ENCODE data around the gene NOX5. TPM values are rescaled to one million over a fixed set of nuclear protein-coding genes. Genes with fewer than 3 reads are reported as not detected.

NOX5 gene, protein sequence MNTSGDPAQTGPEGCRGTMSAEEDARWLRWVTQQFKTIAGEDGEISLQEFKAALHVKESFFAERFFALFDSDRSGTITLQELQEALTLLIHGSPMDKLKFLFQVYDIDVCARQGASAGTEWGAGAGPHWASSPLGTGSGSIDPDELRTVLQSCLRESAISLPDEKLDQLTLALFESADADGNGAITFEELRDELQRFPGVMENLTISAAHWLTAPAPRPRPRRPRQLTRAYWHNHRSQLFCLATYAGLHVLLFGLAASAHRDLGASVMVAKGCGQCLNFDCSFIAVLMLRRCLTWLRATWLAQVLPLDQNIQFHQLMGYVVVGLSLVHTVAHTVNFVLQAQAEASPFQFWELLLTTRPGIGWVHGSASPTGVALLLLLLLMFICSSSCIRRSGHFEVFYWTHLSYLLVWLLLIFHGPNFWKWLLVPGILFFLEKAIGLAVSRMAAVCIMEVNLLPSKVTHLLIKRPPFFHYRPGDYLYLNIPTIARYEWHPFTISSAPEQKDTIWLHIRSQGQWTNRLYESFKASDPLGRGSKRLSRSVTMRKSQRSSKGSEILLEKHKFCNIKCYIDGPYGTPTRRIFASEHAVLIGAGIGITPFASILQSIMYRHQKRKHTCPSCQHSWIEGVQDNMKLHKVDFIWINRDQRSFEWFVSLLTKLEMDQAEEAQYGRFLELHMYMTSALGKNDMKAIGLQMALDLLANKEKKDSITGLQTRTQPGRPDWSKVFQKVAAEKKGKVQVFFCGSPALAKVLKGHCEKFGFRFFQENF
- 0.07 TPM in 1 of 2 replicates, not detected in the other for total RNA-seq

GRCh38 chr15:69014454-69014853 lies at the start of gene NOX5:
TSS of gene NOX5 (plus strand) at chr15:69014695. CDS start at chr15:69014736, 41 bp downstream.

Other genes starting within 250 kb of the NOX5 start
- gene ANP32A, start 193.8 kb upstream of the NOX5 start, total RNA-seq, result 96.4 and 107 TPM in 2 replicates
- gene SPESP1, start 84.2 kb upstream of the NOX5 start, total RNA-seq, result 2.1 and 3.4 TPM in 2 replicates
- 163 and 202 TPM in 2 replicates for gene GLCE, start 145.9 kb downstream of the NOX5 start, total RNA-seq

Measured in thoracic aorta endothelial cell (primary cell).